Measurements from ENCODE around the gene NAB2. TPM values are rescaled to one million over a fixed set of nuclear protein-coding genes. Genes with fewer than 3 reads are reported as not detected.

The NAB2 gene
- total and polyA plus RNA-seq, 9 of the 15 experiments (the other 6 are each of a cell fraction or from before 2014, with no cell fraction given), result 0.45 to 40.9 (median 20.4) TPM

GRCh38 chr12:57111031-57111734 is 22.3 kb downstream of the NAB2 start, which contains the start of gene STAT6 (continued):
- TF ChIP-seq CGGBP1 (CRISPR knock-in tag; IDR thresholded peaks at IDR 0.05), result no peak
- TF ChIP-seq CTCF (IDR thresholded peaks at IDR 0.05 in 2 of 3, conservative IDR thresholded peaks at IDR 0.05 in 1 of 3; ENCODE audit: insufficient read depth in 2 of 3, low read depth in 1 of 3, low read length in 3 of 3), result no peak
- no peak for TF ChIP-seq ZNF785 (CRISPR knock-in tag; IDR thresholded peaks at IDR 0.05)
- TF ChIP-seq U2AF1 (optimal IDR thresholded peaks at IDR 0.05; ENCODE audit: low read depth, low read length), result no peak
- TF ChIP-seq PCBP1 (IDR thresholded peaks at IDR 0.05; ENCODE audit: low read depth, low read length, poor library complexity, severe bottlenecking), result no peak
- no peak for TF ChIP-seq COPS2 (conservative IDR thresholded peaks at IDR 0.05)
- TF ChIP-seq ZNF75A (CRISPR knock-in tag; IDR thresholded peaks at IDR 0.05), result no peak
- no peak for TF ChIP-seq CHD4 (IDR thresholded peaks at IDR 0.05; ENCODE audit: insufficient read depth, insufficient replicate concordance, low read depth, low read length, poor library complexity, severe bottlenecking)
- no peak for TF ChIP-seq TCF7 (IDR thresholded peaks at IDR 0.05; ENCODE audit: borderline replicate concordance)
- TF ChIP-seq ZNF76 (CRISPR knock-in tag; IDR thresholded peaks at IDR 0.05; ENCODE audit: borderline replicate concordance), result no peak
- TF ChIP-seq ZNF592 (IDR thresholded peaks at IDR 0.05), result no peak

Measured in K562 (cell line).